Posterior vena cava (tissue), 2 donors: ENCODE results near the gene PHF23. TPM values are rescaled to one million over a fixed set of nuclear protein-coding genes. Genes with fewer than 3 reads are reported as not detected.

ENCODE experiments used
- DNase-seq: peaks from one replicate; pipeline ENCODE4 v3.0.0-alpha.2; 2020; ENCODE audit warnings: low spot score
- intact Hi-C, 2 donors: fragments of 100-400 bp; cut with DNase I; formaldehyde crosslinking; loops; one replicate each; pipeline versions ENCODE4 v1.14.1 to v1.14.2; 2022 to 2023
- total RNA-seq, 2 donors: library from RNA; stranded (reverse); fragmentation: NEBNext Ultra II Directional; extraction: Animal tissue kit (Norgen Biotek cat#: 25700); gene quantifications; one replicate each; pipeline ENCODE4 v1.2.1, GENCODE V29; 2021
- donor health status: DM: yes; HTN: yes; CAD: no.
- donor health status: DM: yes; HTN: yes; CAD: no.

PHF23 gene
- total RNA-seq, 2 donors from 2014 or later = 20.4 to 27.5 TPM

- DNase-seq = no peak
- intact Hi-C loops = no loop called here
Observed at GRCh38 chr17:7224661-7225111, 14.6 kb downstream of the PHF23 start.

GRCh38 chr17:7224110-7224509, 15.1 kb downstream of the PHF23 start:
- intact Hi-C loops = no loop called here

GRCh38 chr17:7223375-7223774, 15.9 kb downstream of the PHF23 start:
- no peak for DNase-seq

More at GRCh38 chr17:7224110-7224509, 15.1 kb downstream of the PHF23 start:
- no peak for DNase-seq

GRCh38 chr17:7222972-7223292, 16.3 kb downstream of the PHF23 start:
- intact Hi-C loops = no loop called here
- DNase-seq = no peak

More at GRCh38 chr17:7223375-7223774, 15.9 kb downstream of the PHF23 start:
- intact Hi-C loops = no loop called here

GRCh38 chr17:7222093-7222971, 16.9 kb downstream of the PHF23 start:
- intact Hi-C loops = no loop called here
- no peak for DNase-seq

- intact Hi-C loops = no loop called here
- DNase-seq = no peak
Observed at GRCh38 chr17:7221278-7222092, 17.8 kb downstream of the PHF23 start.

GRCh38 chr17:7220593-7221277, 18.5 kb downstream of the PHF23 start:
- no peak for DNase-seq
- intact Hi-C loops = no loop called here

GRCh38 chr17:7219812-7220592, 19.3 kb downstream of the PHF23 start, which contains the start of the genes ACADVL and DLG4:
Gene ACADVL, plus strand, starts transcription at chr17:7219938. Its CDS starts 47 bp downstream, at chr17:7219985.
Gene DLG4, minus strand, starts transcription at chr17:7219836.
- intact Hi-C loops = no loop called here
- peak; percentile 99 for DNase-seq

- intact Hi-C loops = no loop called here
- DNase-seq = no peak
Observed at GRCh38 chr17:7219229-7219811, 19.9 kb downstream of the PHF23 start.

- intact Hi-C loops = no loop called here
- DNase-seq = no peak
Observed at GRCh38 chr17:7218758-7219157, 20.5 kb downstream of the PHF23 start.

- DNase-seq = no peak
- intact Hi-C loops = no loop called here
Observed at GRCh38 chr17:7218166-7218565, 21.1 kb downstream of the PHF23 start.

GRCh38 chr17:7217113-7217987, 21.9 kb downstream of the PHF23 start:
- DNase-seq = no peak
- intact Hi-C loops = no loop called here

- intact Hi-C loops = no loop called here
Observed at GRCh38 chr17:7216242-7217112, 22.8 kb downstream of the PHF23 start.

GRCh38 chr17:7215652-7216180, 23.5 kb downstream of the PHF23 start:
- intact Hi-C loops = no loop called here
- DNase-seq = no peak

More at GRCh38 chr17:7216242-7217112, 22.8 kb downstream of the PHF23 start:
- no peak for DNase-seq

GRCh38 chr17:7215136-7215638, 24.1 kb downstream of the PHF23 start:
- peak; percentile 73 for DNase-seq
- intact Hi-C loops = no loop called here
